Uterine smooth muscle cell (primary cell): ENCODE results near the gene SLC22A4. TPM values are rescaled to one million over a fixed set of nuclear protein-coding genes. Genes with fewer than 3 reads are reported as not detected.

Source experiments
- total RNA-seq: library from RNA; depleted of rRNA; stranded (reverse); fragments of >200 nt; gene quantifications from 2 replicates; pipeline ENCODE4 v1.2.3, GENCODE V29; 2014

The SLC22A4 gene
- 1.1 and 3.0 TPM in 2 replicates for total RNA-seq

GRCh38 chr5:132293992-132294727 lies at the start of gene SLC22A4:
SLC22A4 (plus strand) TSS chr5:132294394; CDS start chr5:132294617, 223 bp downstream.

DNA sequence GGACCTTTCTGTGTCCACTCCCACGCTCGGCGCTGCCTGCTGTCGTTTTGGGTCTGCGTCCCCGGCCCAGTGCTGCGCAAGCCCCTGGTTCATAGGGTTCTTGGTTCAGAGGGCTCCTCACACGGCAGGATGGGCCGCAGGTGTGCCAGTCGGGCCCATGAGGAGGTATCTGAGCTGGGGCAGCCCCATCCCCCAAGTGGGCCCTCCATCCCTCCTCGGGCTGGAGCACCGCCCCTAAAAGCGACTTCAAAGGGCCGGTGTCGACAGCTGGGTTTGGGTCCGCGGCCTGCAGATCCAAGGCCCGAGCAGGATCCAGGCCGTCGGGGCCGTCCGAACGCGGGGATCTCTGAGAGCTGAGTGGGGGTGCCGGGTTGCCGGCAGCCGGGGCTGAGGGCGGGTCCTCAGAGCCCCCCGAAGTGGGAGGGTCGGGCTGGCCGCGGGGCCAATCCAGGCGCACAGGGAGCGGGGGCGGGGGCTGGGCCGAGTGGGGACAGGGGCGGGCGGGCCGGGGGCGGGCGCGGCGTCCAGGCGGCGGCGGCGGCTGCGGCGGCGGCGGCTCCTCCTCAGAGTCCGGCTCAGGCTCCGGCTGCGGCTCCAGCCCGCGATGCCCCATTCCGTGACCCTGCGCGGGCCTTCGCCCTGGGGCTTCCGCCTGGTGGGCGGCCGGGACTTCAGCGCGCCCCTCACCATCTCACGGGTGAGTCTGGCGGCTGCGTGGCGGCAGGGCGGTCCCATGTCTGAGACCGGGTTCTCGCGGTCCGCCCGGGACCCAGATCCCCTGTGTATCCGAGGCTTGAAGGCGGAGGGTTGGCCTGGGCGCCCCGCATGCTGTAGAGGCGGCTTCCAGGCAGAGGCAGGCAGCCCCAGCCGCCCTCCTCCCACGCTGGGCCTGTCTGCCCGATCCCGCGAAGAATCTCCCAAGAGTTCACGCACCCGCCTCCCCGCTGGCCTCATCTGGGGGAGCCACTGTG lies 36.8 kb upstream of the SLC22A4 start, which contains the start of gene PDLIM4:
TSS of gene PDLIM4 (plus strand) at position 566 of the 971 bp plus-strand sequence. CDS start at position 605, 39 bp downstream.

GRCh38 chr5:132369474-132370180 lies 75.4 kb downstream of the SLC22A4 start, which contains the start of gene SLC22A5:
SLC22A5 (plus strand) TSS chr5:132369710; CDS start chr5:132369973, 263 bp downstream.

Other genes starting within 250 kb of the SLC22A4 start
- not detected in 2 replicates for gene IL3, start 233.7 kb upstream of the SLC22A4 start, total RNA-seq
- gene CSF2, start 220.6 kb upstream of the SLC22A4 start, total RNA-seq, result 0.12 and 0.89 TPM in 2 replicates
- 282 and 471 TPM in 2 replicates for gene P4HA2, start 66.5 kb upstream of the SLC22A4 start, total RNA-seq
- 54.0 and 107 TPM in 2 replicates for gene PDLIM4, start 36.7 kb upstream of the SLC22A4 start, total RNA-seq
- gene SLC22A5, start 75.3 kb downstream of the SLC22A4 start, total RNA-seq, result 5.7 and 6.5 TPM in 2 replicates
- gene IRF1, start 196.4 kb downstream of the SLC22A4 start, total RNA-seq, result 24.7 and 25.1 TPM in 2 replicates
- not detected in 2 replicates for gene IL5, start 249.1 kb downstream of the SLC22A4 start, total RNA-seq